Panc1 (cell line): ENCODE results near the gene EPN2. TPM values are rescaled to one million over a fixed set of nuclear protein-coding genes. Genes with fewer than 3 reads are reported as not detected.

Experiments
- ATAC-seq: fragments of 200-7000 bp; cut with Tn5 transposase; 2 replicates; pipeline ENCODE4 v1.9.1; 2020; ENCODE audit warnings: mild to moderate bottlenecking, moderate library complexity
- BruUV-seq: library from RNA; stranded (reverse); fragments of 400-500 nt; replicated peaks from 2 replicates; lab custom pipeline; 2021; lab: Mats Ljungman, UMichigan
- CTCF ChIA-PET: fragments of 300-600 bp; sonication (Branson Sonifier 250); formaldehyde crosslinking; loops from one replicate; lab custom pipeline; 2022; ENCODE audit warnings: antibody characterized with exemption; lab: Charles Lee
- POLR2A ChIA-PET: fragments of 300-600 bp; sonication (Branson Sonifier 250); formaldehyde crosslinking; loops from one replicate; lab custom pipeline; 2022; ENCODE audit warnings: antibody characterized with exemption; lab: Charles Lee
- DNase-seq: peaks from one replicate; pipeline ENCODE4 v3.0.0-alpha.2; 2010; ENCODE audit warnings: low read depth, low spot score
- H3K27ac ChIP-seq: 2 replicates; pipeline ENCODE4 v1.5.1; 2011; ENCODE audit warnings: mild to moderate bottlenecking, low read length, inconsistent platforms
- H3K27me3 ChIP-seq: fragments of 200-500 bp; sonication (Bioruptor generic); 2 replicates; pipeline ENCODE4 v1.6.0; 2014; ENCODE audit warnings: low read length, inconsistent platforms; ENCODE audit not compliant: control insufficient read depth, insufficient read depth
- H3K36me3 ChIP-seq: fragments of 200-500 bp; sonication (Bioruptor generic); 2 replicates; pipeline ENCODE4 v1.5.1; 2014; ENCODE audit warnings: inconsistent platforms, mild to moderate bottlenecking, low read length, moderate library complexity; ENCODE audit not compliant: control insufficient read depth, insufficient read depth
- H3K4me1 ChIP-seq: 2 replicates; pipeline ENCODE4 v1.5.1; 2011; ENCODE audit warnings: inconsistent platforms, mild to moderate bottlenecking, low read length, moderate library complexity; ENCODE audit not compliant: control insufficient read depth, insufficient read depth
- H3K4me3 ChIP-seq, 2 experiments: 2 replicates each; pipeline ENCODE4 v1.5.1; 2011 to 2012; ENCODE audit warnings: low read depth in 2 of 2, low read length in 2 of 2, mild to moderate bottlenecking in 2 of 2, inconsistent platforms in 1 of 2, moderate library complexity in 1 of 2
- H3K9me3 ChIP-seq: fragments of 200-500 bp; sonication (Bioruptor generic); 2 replicates; pipeline ENCODE4 v1.5.1; 2014; ENCODE audit warnings: low read depth, mild to moderate bottlenecking, inconsistent platforms, low read length, moderate library complexity; ENCODE audit not compliant: control insufficient read depth, insufficient read depth
- CTCF ChIP-seq: fragments of 450-650 bp; IDR thresholded peaks from 2 replicates; pipeline ENCODE4 v1.5.1; 2017; ENCODE audit warnings: mild to moderate bottlenecking
- POLR2AphosphoS5 ChIP-seq: IDR thresholded peaks from 2 replicates; pipeline ENCODE4 v1.6.1; 2012; ENCODE audit warnings: mild to moderate bottlenecking, low read depth, low read length, moderate library complexity
- REST ChIP-seq, 2 experiments: IDR thresholded peaks; 2 replicates each; pipeline ENCODE4 v1.6.1; 2011 to 2012; ENCODE audit warnings: low read depth in 2 of 2, control low read depth in 1 of 2, low read length in 1 of 2, mild to moderate bottlenecking in 1 of 2, moderate library complexity in 1 of 2; ENCODE audit not compliant: insufficient read depth in 1 of 2
- SIN3A ChIP-seq: IDR thresholded peaks from 2 replicates; pipeline ENCODE4 v1.6.1; 2012; ENCODE audit warnings: low read depth, mild to moderate bottlenecking, low read length, moderate library complexity, borderline replicate concordance; ENCODE audit not compliant: insufficient read depth
- TCF7L2 ChIP-seq: IDR thresholded peaks from 2 replicates; pipeline ENCODE4 v1.6.1; 2011; ENCODE audit warnings: mild to moderate bottlenecking, low read depth, low read length, inconsistent platforms
- in situ Hi-C: cut with HindIII; loops from 2 replicates; pipeline ENCODE4 v1.10.0; 2016; ENCODE audit warnings: low sequenced_read_pairs, low pct_unique_long_range_greater_than_20kb
- intact Hi-C: fragments of 100-400 bp; cut with micrococcal nuclease; formaldehyde crosslinking; loops from one replicate; pipeline ENCODE4 v1.10.0; 2022; ENCODE audit not compliant: unreplicated experiment
- total RNA-seq: library from RNA; stranded (reverse); gene quantifications from one replicate; pipeline ENCODE4 v1.2.1, GENCODE V29; 2021; ENCODE audit not compliant: unreplicated experiment

The EPN2 gene
- total RNA-seq, 1 experiment from 2014 or later, result 35.0 TPM

- no peaks in the 10 kb centered on the region for H3K27me3 ChIP-seq
- no peak for DNase-seq
- intact Hi-C loops, result no loop called here
- no peak overlapping the region for H3K27ac ChIP-seq
- ChIA-PET POLR2A (interaction anchor here (0.5 kb wide), 1 partner anchor 10 kb away, joined by 4 read pairs; no protein-coding TSS in a partner anchor), CTCF (no interaction called here)
- no peak for ATAC-seq
- H3K9me3 ChIP-seq, result peaks cover 5% of the 10 kb centered on the region; the same call in 1 of the 2 replicates
- H3K36me3 ChIP-seq, result no peaks in the 10 kb centered on the region
- no peaks in the 10 kb centered on the region for H3K4me1 ChIP-seq
- in situ Hi-C loops, result no loop called here
- no peak overlapping the region for H3K4me3 ChIP-seq
- BruUV-seq, result no TSS peak
- TF ChIP-seq SIN3A, result no peak
- no peak for TF ChIP-seq REST (IDR thresholded peaks at IDR 0.05; ENCODE audit: insufficient read depth in 1 of 2, low read depth in 2 of 2, low read length in 1 of 2)
- TF ChIP-seq CTCF, result no peak
- TF ChIP-seq POLR2AphosphoS5, result no peak
- no peak for TF ChIP-seq TCF7L2
Observed at GRCh38 chr17:19329136-19329535, 92.0 kb downstream of the EPN2 start.

GRCh38 chr17:19329839-19330238 lies 92.7 kb downstream of the EPN2 start:
- ChIA-PET CTCF (no interaction called here), POLR2A (interaction anchor here (0.5 kb wide), 1 partner anchor 11 kb away, joined by 4 read pairs; no protein-coding TSS in a partner anchor)
- H3K36me3 ChIP-seq, result no peaks in the 10 kb centered on the region
- H3K27ac ChIP-seq, result no peak overlapping the region
- in situ Hi-C loops, result no loop called here
- intact Hi-C loops, result no loop called here
- H3K27me3 ChIP-seq, result no peaks in the 10 kb centered on the region
- no peak for ATAC-seq
- H3K4me3 ChIP-seq, result no peak overlapping the region
- H3K9me3 ChIP-seq, result peaks cover 5% of the 10 kb centered on the region; the same call in 1 of the 2 replicates
- no peak for DNase-seq
- no TSS peak for BruUV-seq
- H3K4me1 ChIP-seq, result no peaks in the 10 kb centered on the region
- TF ChIP-seq CTCF, result no peak
- TF ChIP-seq POLR2AphosphoS5, result no peak
- no peak for TF ChIP-seq TCF7L2
- no peak for TF ChIP-seq REST (IDR thresholded peaks at IDR 0.05; ENCODE audit: insufficient read depth in 1 of 2, low read depth in 2 of 2, low read length in 1 of 2)
- no peak for TF ChIP-seq SIN3A
